SH-SY5Y (cell line): ENCODE data around the gene PFDN1.

Source experiments
- GATA2 ChIP-seq: IDR thresholded peaks from 2 replicates; pipeline ENCODE4 v1.6.1; 2011; ENCODE audit warnings: mild to moderate bottlenecking, low read depth, low read length
- GATA3 ChIP-seq: IDR thresholded peaks from 2 replicates; pipeline ENCODE4 v1.6.1; 2011; ENCODE audit warnings: low read depth, mild to moderate bottlenecking, low read length, moderate library complexity

- no peak for TF ChIP-seq GATA2
- no peak for TF ChIP-seq GATA3
Observed at GRCh38 chr5:140239461-140239860, 63.4 kb downstream of the PFDN1 start.
